HepG2 (cell line): ENCODE data around the gene SLC38A2. TPM values are rescaled to one million over a fixed set of nuclear protein-coding genes. Genes with fewer than 3 reads are reported as not detected.

Experiments used
- ARHGAP35 ChIP-seq: sonication (generic); formaldehyde crosslinking; IDR thresholded peaks from 2 replicates; pipeline ENCODE4 v1.9.0; 2022; ENCODE audit warnings: mild to moderate bottlenecking, inconsistent platforms, moderate library complexity, missing genetic modification reagents, borderline replicate concordance
- ATRX ChIP-seq: sonication (generic); formaldehyde crosslinking; IDR thresholded peaks from 2 replicates; pipeline ENCODE4 v1.4.0; 2020; ENCODE audit warnings: missing genetic modification reagents, borderline replicate concordance
- BRD4 ChIP-seq: sonication (generic); formaldehyde crosslinking; IDR thresholded peaks from 2 replicates; pipeline ENCODE4 v1.4.0; 2020; ENCODE audit warnings: missing genetic modification reagents
- CREB1 ChIP-seq, 2 experiments: fragments of 450-650 bp in 1 of 2; IDR thresholded peaks; 2 replicates each; pipeline ENCODE4 v1.6.1; 2016 to 2017; ENCODE audit warnings: control low read depth in 1 of 2, mild to moderate bottlenecking in 1 of 2, missing compliant biosample characterization in 1 of 2, missing genetic modification characterization in 1 of 2
- DNMT1 ChIP-seq: sonication (generic); formaldehyde crosslinking; IDR thresholded peaks from 2 replicates; pipeline ENCODE4 v1.5.1; 2020; ENCODE audit warnings: mild to moderate bottlenecking, missing genetic modification reagents
- EED ChIP-seq: sonication (generic); formaldehyde crosslinking; IDR thresholded peaks from 2 replicates; pipeline ENCODE4 v1.5.0; 2020; ENCODE audit warnings: mild to moderate bottlenecking, missing genetic modification reagents
- MEIS1 ChIP-seq: sonication (generic); formaldehyde crosslinking; IDR thresholded peaks from 2 replicates; pipeline ENCODE4 v1.9.0; 2021; ENCODE audit warnings: mild to moderate bottlenecking, missing genetic modification reagents, moderate library complexity, borderline replicate concordance
- NFRKB ChIP-seq: fragments of 450-650 bp; IDR thresholded peaks from 2 replicates; pipeline ENCODE4 v1.6.1; 2017
- PPARG ChIP-seq: conservative IDR thresholded peaks from 2 replicates; pipeline ENCODE4 v1.6.1; 2016; ENCODE audit warnings: missing biosample characterization, missing genetic modification reagents
- SRSF1 ChIP-seq: fragments of 200-400 bp; formaldehyde crosslinking; optimal IDR thresholded peaks from 2 replicates; pipeline ENCODE3; 2017; ENCODE audit warnings: mild to moderate bottlenecking, low read depth, low read length, moderate library complexity
- SRY ChIP-seq: sonication (generic); formaldehyde crosslinking; IDR thresholded peaks from 2 replicates; pipeline ENCODE4 v1.8.0; 2022; ENCODE audit warnings: mild to moderate bottlenecking, missing genetic modification reagents
- STAT5B ChIP-seq: sonication (generic); formaldehyde crosslinking; IDR thresholded peaks from 2 replicates; pipeline ENCODE4 v1.4.0; 2020; ENCODE audit warnings: missing genetic modification reagents
- ZBTB34 ChIP-seq: sonication (generic); formaldehyde crosslinking; IDR thresholded peaks from 2 replicates; pipeline ENCODE4 v1.8.0; 2022; ENCODE audit warnings: mild to moderate bottlenecking, missing genetic modification reagents
- ZFP90 ChIP-seq: sonication (generic); formaldehyde crosslinking; IDR thresholded peaks from 2 replicates; pipeline ENCODE4 v1.8.0; 2022; ENCODE audit warnings: missing genetic modification reagents, mild to moderate bottlenecking, inconsistent platforms, borderline replicate concordance
- ZNF776 ChIP-seq: sonication (generic); formaldehyde crosslinking; IDR thresholded peaks from 2 replicates; pipeline ENCODE4 v1.4.0; 2020; ENCODE audit warnings: mild to moderate bottlenecking, missing genetic modification reagents
- ZNF780A ChIP-seq: sonication (generic); formaldehyde crosslinking; IDR thresholded peaks from 2 replicates; pipeline ENCODE4 v1.8.0; 2022; ENCODE audit warnings: mild to moderate bottlenecking, missing genetic modification reagents, moderate library complexity
- polyA plus RNA-seq, 8 experiments: library from polyadenylated mRNA; depleted of rRNA in 3 of 8; stranded (reverse) in 7 of 8; unstranded in 1 of 8; fragments of >200 nt; fragmentation: Illumina TruSeq in 4 of 8; extraction: Trizol in 4 of 8; gene quantifications; 2 replicates each; pipeline versions ENCODE4 v1.2.1 to v1.2.3, GENCODE V29; 2011 to 2016; ENCODE audit warnings: low read depth in 4 of 8, missing spikeins in 1 of 8, mixed read lengths in 1 of 8; ENCODE audit not compliant: insufficient read depth in 1 of 8
- total RNA-seq, 5 experiments: library from RNA; depleted of rRNA; stranded (reverse); fragments of >200 nt; fragmentation: Illumina TruSeq; extraction: Trizol; gene quantifications; 2 replicates each; pipeline ENCODE4 v1.2.3, GENCODE V29; 2016; ENCODE audit warnings: low read depth in 1 of 5
- TF ChIP-seq, protein P1 (sequence below): sonication (generic); formaldehyde crosslinking; IDR thresholded peaks from 2 replicates; pipeline ENCODE4 v1.8.0; 2022; ENCODE audit warnings: mild to moderate bottlenecking, missing genetic modification reagents, borderline replicate concordance
- TF ChIP-seq, protein P2 (sequence below): sonication (generic); formaldehyde crosslinking; IDR thresholded peaks from 2 replicates; pipeline ENCODE4 v1.4.0; 2020; ENCODE audit warnings: missing genetic modification reagents
- TF ChIP-seq, protein P3 (sequence below): sonication (generic); formaldehyde crosslinking; IDR thresholded peaks from 2 replicates; pipeline ENCODE4 v1.9.0; 2021; ENCODE audit warnings: missing genetic modification reagents, mild to moderate bottlenecking, borderline replicate concordance
- TF ChIP-seq, protein P4 (sequence below): sonication (generic); formaldehyde crosslinking; IDR thresholded peaks from 2 replicates; pipeline ENCODE4 v1.5.1; 2020; ENCODE audit warnings: missing genetic modification reagents, mild to moderate bottlenecking, borderline replicate concordance
- TF ChIP-seq, protein P5 (sequence below): sonication (generic); formaldehyde crosslinking; IDR thresholded peaks from 2 replicates; pipeline ENCODE4 v1.4.0; 2020; ENCODE audit warnings: missing genetic modification reagents, mild to moderate bottlenecking, borderline replicate concordance

SLC38A2 gene
- total and polyA plus RNA-seq, 2 of the 13 experiments (the other 11 are each of a cell fraction or from before 2014, with no cell fraction given): 368 to 880 TPM

GRCh38 chr12:46367351-46368029, 5.1 kb downstream of the SLC38A2 start (continued):
- TF ChIP-seq EED (CRISPR knock-in tag): no peak
- no peak for TF ChIP-seq STAT5B (CRISPR knock-in tag)
- TF ChIP-seq ARHGAP35: no peak
- TF ChIP-seq ZNF780A (CRISPR knock-in tag): no peak; the same call in 1 of the 2 replicates
- TF ChIP-seq NFRKB: no peak
- TF ChIP-seq, protein P1, sequence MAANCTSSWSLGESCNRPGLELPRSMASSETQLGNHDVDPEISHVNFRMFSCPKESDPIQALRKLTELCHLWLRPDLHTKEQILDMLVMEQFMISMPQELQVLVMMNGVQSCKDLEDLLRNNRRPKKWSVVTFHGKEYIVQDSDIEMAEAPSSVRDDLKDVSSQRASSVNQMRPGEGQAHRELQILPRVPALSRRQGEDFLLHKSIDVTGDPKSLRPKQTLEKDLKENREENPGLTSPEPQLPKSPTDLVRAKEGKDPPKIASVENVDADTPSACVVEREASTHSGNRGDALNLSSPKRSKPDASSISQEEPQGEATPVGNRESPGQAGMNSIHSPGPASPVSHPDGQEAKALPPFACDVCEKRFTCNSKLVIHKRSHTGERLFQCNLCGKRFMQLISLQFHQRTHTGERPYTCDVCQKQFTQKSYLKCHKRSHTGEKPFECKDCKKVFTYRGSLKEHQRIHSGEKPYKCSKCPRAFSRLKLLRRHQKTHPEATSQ (CRISPR knock-in tag): no peak
- TF ChIP-seq, protein P2, sequence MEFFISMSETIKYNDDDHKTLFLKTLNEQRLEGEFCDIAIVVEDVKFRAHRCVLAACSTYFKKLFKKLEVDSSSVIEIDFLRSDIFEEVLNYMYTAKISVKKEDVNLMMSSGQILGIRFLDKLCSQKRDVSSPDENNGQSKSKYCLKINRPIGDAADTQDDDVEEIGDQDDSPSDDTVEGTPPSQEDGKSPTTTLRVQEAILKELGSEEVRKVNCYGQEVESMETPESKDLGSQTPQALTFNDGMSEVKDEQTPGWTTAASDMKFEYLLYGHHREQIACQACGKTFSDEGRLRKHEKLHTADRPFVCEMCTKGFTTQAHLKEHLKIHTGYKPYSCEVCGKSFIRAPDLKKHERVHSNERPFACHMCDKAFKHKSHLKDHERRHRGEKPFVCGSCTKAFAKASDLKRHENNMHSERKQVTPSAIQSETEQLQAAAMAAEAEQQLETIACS (CRISPR knock-in tag): no peak
- TF ChIP-seq, protein P3, sequence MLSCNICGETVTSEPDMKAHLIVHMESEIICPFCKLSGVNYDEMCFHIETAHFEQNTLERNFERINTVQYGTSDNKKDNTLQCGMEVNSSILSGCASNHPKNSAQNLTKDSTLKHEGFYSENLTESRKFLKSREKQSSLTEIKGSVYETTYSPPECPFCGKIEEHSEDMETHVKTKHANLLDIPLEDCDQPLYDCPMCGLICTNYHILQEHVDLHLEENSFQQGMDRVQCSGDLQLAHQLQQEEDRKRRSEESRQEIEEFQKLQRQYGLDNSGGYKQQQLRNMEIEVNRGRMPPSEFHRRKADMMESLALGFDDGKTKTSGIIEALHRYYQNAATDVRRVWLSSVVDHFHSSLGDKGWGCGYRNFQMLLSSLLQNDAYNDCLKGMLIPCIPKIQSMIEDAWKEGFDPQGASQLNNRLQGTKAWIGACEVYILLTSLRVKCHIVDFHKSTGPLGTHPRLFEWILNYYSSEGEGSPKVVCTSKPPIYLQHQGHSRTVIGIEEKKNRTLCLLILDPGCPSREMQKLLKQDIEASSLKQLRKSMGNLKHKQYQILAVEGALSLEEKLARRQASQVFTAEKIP (CRISPR knock-in tag): no peak
- no peak for TF ChIP-seq ZBTB34 (CRISPR knock-in tag)
- no peak for TF ChIP-seq DNMT1 (CRISPR knock-in tag)
- TF ChIP-seq SRSF1: no peak
- no peak for TF ChIP-seq SRY (CRISPR knock-in tag)
- no peak for TF ChIP-seq PPARG (CRISPR knock-in tag)
- TF ChIP-seq ATRX (CRISPR knock-in tag): no peak
- 0 out of 2 replicates have a peak, but pooled peaks have one; percentile 47 for TF ChIP-seq MEIS1 (CRISPR knock-in tag)
- TF ChIP-seq CREB1 (IDR thresholded peaks at IDR 0.05): no peak
- no peak for TF ChIP-seq CREB1 (CRISPR knock-in tag; IDR thresholded peaks at IDR 0.05)
- TF ChIP-seq BRD4: no peak
- no peak for TF ChIP-seq ZNF776 (CRISPR knock-in tag)
- 0 out of 2 replicates have a peak, but pooled peaks have one; percentile 13 for TF ChIP-seq ZFP90 (CRISPR knock-in tag)
- TF ChIP-seq, protein P4, sequence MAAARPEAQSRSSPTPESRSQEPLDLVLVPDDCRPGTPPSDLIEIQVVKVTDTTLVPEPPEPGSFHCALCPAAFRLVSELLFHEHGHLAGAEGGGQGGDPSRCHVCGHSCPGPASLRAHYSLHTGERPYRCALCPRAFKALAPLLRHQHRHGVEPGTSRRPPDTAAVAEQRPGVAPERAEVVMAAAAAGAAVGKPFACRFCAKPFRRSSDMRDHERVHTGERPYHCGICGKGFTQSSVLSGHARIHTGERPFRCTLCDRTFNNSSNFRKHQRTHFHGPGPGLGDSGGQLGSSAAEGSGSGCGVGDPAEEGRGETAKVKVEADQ: no peak
- TF ChIP-seq, protein P5, sequence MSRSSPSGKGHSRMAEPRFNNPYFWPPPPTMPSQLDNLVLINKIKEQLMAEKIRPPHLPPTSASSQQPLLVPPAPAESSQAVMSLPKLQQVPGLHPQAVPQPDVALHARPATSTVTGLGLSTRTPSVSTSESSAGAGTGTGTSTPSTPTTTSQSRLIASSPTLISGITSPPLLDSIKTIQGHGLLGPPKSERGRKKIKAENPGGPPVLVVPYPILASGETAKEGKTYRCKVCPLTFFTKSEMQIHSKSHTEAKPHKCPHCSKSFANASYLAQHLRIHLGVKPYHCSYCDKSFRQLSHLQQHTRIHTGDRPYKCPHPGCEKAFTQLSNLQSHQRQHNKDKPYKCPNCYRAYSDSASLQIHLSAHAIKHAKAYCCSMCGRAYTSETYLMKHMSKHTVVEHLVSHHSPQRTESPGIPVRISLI (CRISPR knock-in tag): no peak
